NB4 (cell line): Measurements from ENCODE around the gene ADISSP.

Experiments used
- CTCF ChIP-seq: IDR thresholded peaks from one replicate; pipeline ENCODE4 v1.5.1; 2012; ENCODE audit warnings: low read depth, low read length
- MAX ChIP-seq: IDR thresholded peaks from 2 replicates; pipeline ENCODE4 v1.6.1; 2011; ENCODE audit warnings: low read depth, low read length
- MYC ChIP-seq: IDR thresholded peaks from 2 replicates; pipeline ENCODE4 v1.6.1; 2011; ENCODE audit warnings: low read depth, low read length
- POLR2A ChIP-seq: IDR thresholded peaks from 2 replicates; pipeline ENCODE4 v1.6.1; 2011; ENCODE audit warnings: mild to moderate bottlenecking; ENCODE audit not compliant: insufficient read length; ENCODE audit errors: extremely low read depth

- TF ChIP-seq CTCF (no peak), POLR2A (no peak), MYC (no peak), MAX (no peak)
Observed at GRCh38 chr20:3796477-3797225, 29.1 kb upstream of the ADISSP start.
